ENCODE results near the gene NOL4.

Gene NOL4

DNA sequence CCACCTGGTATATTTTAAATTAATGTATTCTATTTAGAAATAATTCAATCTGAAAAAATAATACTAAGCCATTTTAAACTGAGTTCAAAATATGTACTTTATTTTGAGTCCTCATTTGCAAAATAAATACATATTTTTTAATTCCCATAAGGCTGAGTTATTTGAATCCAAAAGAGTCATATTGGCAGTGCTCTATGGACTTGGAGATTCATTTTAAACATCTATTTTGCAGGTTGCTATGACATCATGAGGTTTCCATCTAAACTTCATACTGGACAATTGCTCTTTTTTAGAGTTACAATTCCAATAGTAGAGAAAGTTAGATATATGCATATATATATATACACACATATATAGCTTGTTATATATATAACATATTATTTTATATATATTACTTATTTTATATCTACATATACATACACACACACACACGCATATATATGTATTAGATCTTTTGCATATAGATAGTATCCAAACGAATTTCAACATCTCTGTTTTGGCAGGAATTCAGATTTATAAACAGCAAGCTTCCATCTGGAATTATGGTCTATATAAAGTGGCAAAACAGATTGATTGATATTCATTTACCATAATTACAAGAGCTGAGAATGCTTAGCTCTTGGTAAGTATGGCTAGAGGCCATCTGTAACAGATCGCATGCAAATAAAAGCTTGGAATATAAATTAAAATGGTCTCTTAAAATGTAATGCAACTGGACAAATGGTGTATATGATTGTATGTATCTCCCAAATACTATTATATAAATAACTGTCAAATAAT, 34.9 kb downstream of the NOL4 start:
- FAIRE-seq, result peak; percentile 49
